ENCODE results near the gene OR5P2.
"Not testable (repeated sequence)": the region's sequence is repeated elsewhere in the genome, so short reads cannot be mapped to it uniquely, and the experiment has no call there.

Gene OR5P2

GRCh38 chr11:7826324-7826723 is 29.6 kb upstream of the OR5P2 start:
- no peaks in the 10 kb centered on the region for H3K4me1 ChIP-seq (ENCODE audit: insufficient read depth, insufficient read length)
- no peaks in the 10 kb centered on the region for H3K27me3 ChIP-seq (ENCODE audit: insufficient read depth, insufficient read length)
- H3K36me3 ChIP-seq (ENCODE audit: insufficient read depth, insufficient read length, low read length) = no peaks in the 10 kb centered on the region
- DNase-seq (ENCODE audit: low read depth, low spot score) = no peak
- no peaks in the 10 kb centered on the region for H3K9me3 ChIP-seq (ENCODE audit: insufficient read depth, low read length)
- TF ChIP-seq SUZ12 (IDR thresholded peaks at IDR 0.05; ENCODE audit: extremely low read depth, insufficient read depth, insufficient read length) (no peak), ZNF274 (IDR thresholded peaks at IDR 0.05; ENCODE audit: low read depth, low read length) (no peak), YY1 (IDR thresholded peaks at IDR 0.05; ENCODE audit: insufficient read depth, insufficient read length) (no peak)
- H3K4me3 ChIP-seq (ENCODE audit: insufficient read length, low read depth) = no peak overlapping the region
- H3K9ac ChIP-seq (ENCODE audit: insufficient read length, low read depth) = no peak overlapping the region

DNA sequence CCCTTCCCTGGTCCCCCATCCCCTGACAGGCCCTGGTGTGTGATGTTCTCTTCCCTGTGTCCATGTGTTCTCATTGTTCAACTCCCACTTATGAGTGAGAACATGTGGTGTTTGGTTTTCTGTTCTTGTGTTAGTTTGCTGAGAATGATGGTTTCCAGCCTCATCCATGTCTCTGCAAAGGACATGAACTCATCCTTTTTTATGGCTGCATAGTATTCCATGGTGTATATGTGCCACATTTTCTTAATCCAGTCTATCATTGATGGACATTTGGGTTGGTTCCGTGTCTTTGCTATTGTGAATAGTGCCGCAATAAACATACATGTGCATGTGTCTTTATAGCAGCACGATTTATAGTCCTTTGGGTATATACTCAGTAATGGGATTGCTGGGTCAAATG is 23.7 kb upstream of the OR5P2 start:
- not testable (repeated sequence) for H3K4me1 ChIP-seq (ENCODE audit: insufficient read depth, insufficient read length); H3K36me3 ChIP-seq (ENCODE audit: insufficient read depth, insufficient read length, low read length); H3K9ac ChIP-seq (ENCODE audit: insufficient read length, low read depth); H3K4me3 ChIP-seq (ENCODE audit: insufficient read length, low read depth); DNase-seq (ENCODE audit: low read depth, low spot score); H3K27me3 ChIP-seq (ENCODE audit: insufficient read depth, insufficient read length)
- peaks cover 19% of the 10 kb centered on the region for H3K9me3 ChIP-seq (ENCODE audit: insufficient read depth, low read length)

GRCh38 chr11:7814897-7815296 is 18.2 kb upstream of the OR5P2 start:
- H3K4me3 ChIP-seq (ENCODE audit: insufficient read length, low read depth); H3K9ac ChIP-seq (ENCODE audit: insufficient read length, low read depth); DNase-seq (ENCODE audit: low read depth, low spot score); H3K36me3 ChIP-seq (ENCODE audit: insufficient read depth, insufficient read length, low read length); H3K27me3 ChIP-seq (ENCODE audit: insufficient read depth, insufficient read length); H3K4me1 ChIP-seq (ENCODE audit: insufficient read depth, insufficient read length): not testable (repeated sequence)
- H3K9me3 ChIP-seq (ENCODE audit: insufficient read depth, low read length) = peaks cover 26% of the 10 kb centered on the region

- H3K27me3 ChIP-seq (ENCODE audit: insufficient read depth, insufficient read length); H3K4me3 ChIP-seq (ENCODE audit: insufficient read length, low read depth); DNase-seq (ENCODE audit: low read depth, low spot score); H3K9ac ChIP-seq (ENCODE audit: insufficient read length, low read depth); H3K36me3 ChIP-seq (ENCODE audit: insufficient read depth, insufficient read length, low read length); H3K4me1 ChIP-seq (ENCODE audit: insufficient read depth, insufficient read length): not testable (repeated sequence)
- H3K9me3 ChIP-seq (ENCODE audit: insufficient read depth, low read length) = peaks cover 35% of the 10 kb centered on the region
These were observed 13.6 kb upstream of the OR5P2 start for GRCh38 chr11:7810301-7810700.

- TF ChIP-seq YY1 (IDR thresholded peaks at IDR 0.05; ENCODE audit: insufficient read depth, insufficient read length) = no peak
- TF ChIP-seq ZNF274 (IDR thresholded peaks at IDR 0.05; ENCODE audit: low read depth, low read length) = no peak
- TF ChIP-seq SUZ12 (IDR thresholded peaks at IDR 0.05; ENCODE audit: extremely low read depth, insufficient read depth, insufficient read length) = no peak
These were observed 3.5 kb downstream of the OR5P2 start for GRCh38 chr11:7793233-7793632.

GRCh38 chr11:7787239-7787638 is 9.5 kb downstream of the OR5P2 start:
- Histone ChIP-seq H3K27me3 (ENCODE audit: insufficient read depth, insufficient read length) (no peaks in the 10 kb centered on the region), H3K36me3 (ENCODE audit: insufficient read depth, insufficient read length, low read length) (no peaks in the 10 kb centered on the region), H3K9me3 (ENCODE audit: insufficient read depth, low read length) (0 out of 2 replicates have a peak, but pooled peaks cover 3% of the 10 kb centered on the region), H3K4me3 (ENCODE audit: insufficient read length, low read depth) (no peak overlapping the region), H3K4me1 (ENCODE audit: insufficient read depth, insufficient read length) (no peaks in the 10 kb centered on the region), H3K9ac (ENCODE audit: insufficient read length, low read depth) (no peak overlapping the region)
- no peak for DNase-seq (ENCODE audit: low read depth, low spot score)
- TF ChIP-seq SUZ12 (IDR thresholded peaks at IDR 0.05; ENCODE audit: extremely low read depth, insufficient read depth, insufficient read length) = no peak
- no peak for TF ChIP-seq YY1 (IDR thresholded peaks at IDR 0.05; ENCODE audit: insufficient read depth, insufficient read length)
- TF ChIP-seq ZNF274 (IDR thresholded peaks at IDR 0.05; ENCODE audit: low read depth, low read length) = no peak

More at GRCh38 chr11:7793233-7793632, 3.5 kb downstream of the OR5P2 start:
- Histone ChIP-seq H3K4me3 (ENCODE audit: insufficient read length, low read depth) (no peak overlapping the region), H3K4me1 (ENCODE audit: insufficient read depth, insufficient read length) (no peaks in the 10 kb centered on the region), H3K36me3 (ENCODE audit: insufficient read depth, insufficient read length, low read length) (no peaks in the 10 kb centered on the region), H3K27me3 (ENCODE audit: insufficient read depth, insufficient read length) (no peaks in the 10 kb centered on the region), H3K9ac (ENCODE audit: insufficient read length, low read depth) (no peak overlapping the region), H3K9me3 (ENCODE audit: insufficient read depth, low read length) (peaks cover 9% of the 10 kb centered on the region; the same call in 1 of the 2 replicates)
- no peak for DNase-seq (ENCODE audit: low read depth, low spot score)

- no peak for DNase-seq (ENCODE audit: low read depth, low spot score)
- no peaks in the 10 kb centered on the region for H3K27me3 ChIP-seq (ENCODE audit: insufficient read depth, insufficient read length)
- no peaks in the 10 kb centered on the region for H3K4me1 ChIP-seq (ENCODE audit: insufficient read depth, insufficient read length)
- no peaks in the 10 kb centered on the region for H3K36me3 ChIP-seq (ENCODE audit: insufficient read depth, insufficient read length, low read length)
- TF ChIP-seq YY1 (IDR thresholded peaks at IDR 0.05; ENCODE audit: insufficient read depth, insufficient read length) (no peak), ZNF274 (IDR thresholded peaks at IDR 0.05; ENCODE audit: low read depth, low read length) (no peak), SUZ12 (IDR thresholded peaks at IDR 0.05; ENCODE audit: extremely low read depth, insufficient read depth, insufficient read length) (no peak)
- no peak overlapping the region for H3K4me3 ChIP-seq (ENCODE audit: insufficient read length, low read depth)
- H3K9ac ChIP-seq (ENCODE audit: insufficient read length, low read depth) = no peak overlapping the region
- no peaks in the 10 kb centered on the region for H3K9me3 ChIP-seq (ENCODE audit: insufficient read depth, low read length)
These were observed 21.1 kb downstream of the OR5P2 start for GRCh38 chr11:7775689-7776088.

DNA sequence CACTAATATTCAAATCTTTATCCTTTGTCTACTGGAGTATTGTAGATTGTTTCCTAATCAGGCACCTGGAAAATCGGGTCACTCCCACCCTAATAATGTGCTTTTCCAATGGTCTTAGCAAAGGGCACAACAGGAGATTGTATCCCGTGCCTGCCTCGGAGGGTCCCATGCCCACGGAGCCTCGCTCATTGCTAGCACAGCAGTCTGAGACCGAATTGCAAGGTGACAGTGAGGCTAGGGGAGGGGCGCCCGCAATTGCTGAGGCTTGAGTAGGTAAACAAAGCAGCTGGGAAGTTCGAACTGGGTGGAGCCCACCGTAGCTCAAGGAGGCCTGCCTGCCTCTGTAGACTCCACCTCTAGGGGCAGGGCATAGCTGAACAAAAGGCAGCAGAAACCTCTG is 32.4 kb downstream of the OR5P2 start:
- not testable (repeated sequence) for DNase-seq (ENCODE audit: low read depth, low spot score); H3K4me3 ChIP-seq (ENCODE audit: insufficient read length, low read depth); H3K4me1 ChIP-seq (ENCODE audit: insufficient read depth, insufficient read length); H3K36me3 ChIP-seq (ENCODE audit: insufficient read depth, insufficient read length, low read length); H3K9ac ChIP-seq (ENCODE audit: insufficient read length, low read depth); H3K9me3 ChIP-seq (ENCODE audit: insufficient read depth, low read length); H3K27me3 ChIP-seq (ENCODE audit: insufficient read depth, insufficient read length)
